Ectodermal cell (in vitro differentiated cells): ENCODE measurements around the gene TSN.
"Not testable (repeated sequence)": the region's sequence is repeated elsewhere in the genome, so short reads cannot be mapped to it uniquely, and the experiment has no call there.

Source experiments
- H3K27ac ChIP-seq: 2 replicates; pipeline ENCODE4 v1.7.0; 2013; ENCODE audit warnings: mild to moderate bottlenecking, low read depth, low read length; ENCODE audit not compliant: insufficient read depth, poor library complexity, severe bottlenecking
- H3K27me3 ChIP-seq: 2 replicates; pipeline ENCODE4 v1.7.0; 2013; ENCODE audit warnings: mild to moderate bottlenecking, low read length; ENCODE audit not compliant: insufficient read depth, control insufficient read depth, poor library complexity, severe bottlenecking
- H3K36me3 ChIP-seq: one replicate; pipeline ENCODE4 v1.7.0; 2013; ENCODE audit warnings: low read length; ENCODE audit not compliant: control insufficient read depth, insufficient read depth
- H3K4me1 ChIP-seq: one replicate; pipeline ENCODE4 v1.7.0; 2013; ENCODE audit warnings: low read length; ENCODE audit not compliant: control insufficient read depth, insufficient read depth
- H3K4me3 ChIP-seq: 2 replicates; pipeline ENCODE4 v1.7.0; 2013; ENCODE audit warnings: low read depth, low read length, control low read depth; ENCODE audit not compliant: insufficient read depth
- H3K9me3 ChIP-seq: 2 replicates; pipeline ENCODE4 v1.7.0; 2013; ENCODE audit warnings: mild to moderate bottlenecking, low read length, moderate library complexity; ENCODE audit not compliant: control insufficient read depth
- WGBS, 2 experiments: methylation state at CpG; one replicate each; pipeline ENCODE4 v1.1.7; 2013; ENCODE audit warnings: missing lambda C conversion rate in 2 of 2; 5-methylcytosine and 5-hydroxymethylcytosine counted together

The TSN gene

DNA sequence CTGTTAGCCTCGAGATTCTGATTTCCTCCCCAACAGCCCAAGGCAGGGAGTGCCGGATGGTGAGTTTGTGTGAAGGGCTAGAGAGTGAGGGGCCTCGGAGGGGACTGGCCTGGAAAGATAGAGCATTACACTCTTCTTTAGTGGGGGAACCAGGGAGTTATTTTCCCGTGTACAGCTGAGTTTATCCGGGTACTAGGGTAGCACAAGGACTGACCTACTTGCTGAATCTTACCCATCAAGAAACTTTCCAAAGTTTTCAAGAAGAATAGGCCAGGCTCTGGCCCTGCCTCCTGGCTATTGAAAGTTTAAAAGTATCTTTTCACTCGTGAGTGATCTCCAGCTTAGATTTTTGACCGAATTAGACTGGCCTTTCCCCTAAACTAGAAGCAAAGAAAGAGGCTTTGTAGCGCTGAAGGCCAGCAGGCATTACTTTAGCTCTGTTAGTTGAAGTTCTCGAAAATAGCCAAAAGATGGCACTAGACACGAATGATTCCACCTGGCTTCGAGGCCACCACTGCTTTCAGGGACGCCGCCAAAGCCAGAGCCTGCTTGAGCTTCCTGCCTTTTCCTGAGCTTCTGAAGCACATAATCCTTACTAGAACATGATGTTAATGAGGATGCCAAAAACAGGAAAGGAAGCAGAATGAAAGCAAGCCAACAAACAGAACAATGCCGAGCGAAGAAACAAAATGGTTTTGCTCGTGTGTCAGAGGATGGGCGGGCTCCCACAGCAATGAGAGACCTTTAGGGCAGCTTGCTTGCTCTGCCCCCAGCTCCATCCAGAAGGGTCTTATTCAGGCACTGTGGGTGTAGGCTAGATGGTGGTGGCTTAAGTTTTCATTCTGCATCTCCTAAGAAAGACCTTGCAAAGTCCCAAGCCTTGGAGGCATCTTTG is 55.8 kb downstream of the TSN start:
- 36 to 40% methylated on average over 17 of the region's 17 CpGs for WGBS, 2 experiments
- H3K4me1 ChIP-seq: no peaks in the 10 kb centered on the region
- no peaks in the 10 kb centered on the region for H3K9me3 ChIP-seq
- H3K36me3 ChIP-seq: no peaks in the 10 kb centered on the region
- no peak overlapping the region for H3K4me3 ChIP-seq
- H3K27me3 ChIP-seq: no peaks in the 10 kb centered on the region
- H3K27ac ChIP-seq: no peak overlapping the region

DNA sequence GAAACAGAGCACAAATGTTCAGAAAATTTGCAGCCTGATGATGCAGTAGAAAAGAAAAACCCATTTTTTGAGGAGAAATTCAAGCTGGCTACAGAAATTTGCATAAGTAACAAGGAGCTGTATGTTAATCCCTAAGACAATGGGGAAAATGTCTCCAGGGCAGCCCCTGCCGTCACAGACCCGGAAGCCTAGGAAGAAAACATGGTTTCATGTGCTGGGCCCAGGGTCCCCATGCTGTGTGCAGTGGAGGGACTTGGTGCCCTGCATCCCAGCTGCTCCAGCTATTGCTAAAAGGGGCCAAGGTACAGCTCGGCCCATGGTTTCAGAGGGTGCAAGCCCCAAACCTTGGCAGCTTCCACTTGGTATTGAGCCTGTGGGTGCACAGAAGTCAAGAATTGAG is 57.6 kb downstream of the TSN start:
- 43 to 49% methylated on average over 3 of the region's 3 CpGs for WGBS, 2 experiments
- not testable (repeated sequence) for H3K27ac ChIP-seq, H3K9me3 ChIP-seq, H3K4me3 ChIP-seq, H3K36me3 ChIP-seq, H3K4me1 ChIP-seq, H3K27me3 ChIP-seq

DNA sequence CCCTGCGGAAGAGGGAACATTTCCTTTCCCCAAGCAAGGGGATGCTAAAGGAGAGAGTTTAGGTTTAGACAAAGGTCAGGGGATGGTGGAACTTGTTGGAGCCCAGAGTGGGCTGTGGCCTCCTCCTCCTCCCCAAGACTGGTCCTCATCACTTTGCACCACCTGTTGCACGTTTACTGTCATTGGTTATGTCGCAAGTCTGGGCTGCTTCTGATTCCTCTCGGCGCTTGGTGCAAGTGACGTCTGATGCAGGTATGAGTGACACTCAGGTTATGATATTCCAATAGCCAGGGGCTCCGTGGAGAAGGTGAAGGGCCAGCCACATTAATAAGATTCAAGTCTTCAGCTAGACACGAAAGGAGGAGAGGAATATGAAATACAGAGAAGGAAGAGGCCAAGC is 59.8 kb downstream of the TSN start:
- 93 to 96% methylated on average over 8 of the region's 8 CpGs for WGBS, 2 experiments
- Histone ChIP-seq H3K27ac (no peak overlapping the region), H3K27me3 (no peaks in the 10 kb centered on the region), H3K9me3 (no peaks in the 10 kb centered on the region), H3K4me3 (no peak overlapping the region), H3K36me3 (no peaks in the 10 kb centered on the region), H3K4me1 (no peaks in the 10 kb centered on the region)

DNA sequence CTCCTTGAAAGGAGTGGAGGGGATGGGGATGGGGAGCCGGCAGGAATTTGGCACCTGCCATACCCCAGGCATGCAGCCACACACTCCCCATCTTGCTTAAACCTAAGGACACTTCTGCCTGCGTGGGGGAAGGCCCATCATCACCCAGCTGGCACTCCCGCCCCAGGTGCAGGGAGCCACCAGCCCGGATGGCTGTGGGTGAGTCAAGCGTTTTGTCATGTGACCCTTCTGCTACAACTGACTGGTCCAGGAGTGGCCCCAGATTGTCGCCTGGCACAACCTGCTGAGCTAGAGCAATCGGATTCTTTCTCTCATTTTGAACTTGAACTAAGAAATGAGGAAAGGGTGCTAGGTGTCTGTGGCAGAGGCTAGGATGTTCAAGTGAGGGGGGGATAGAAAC is 61.3 kb downstream of the TSN start:
- Histone ChIP-seq H3K4me1 (no peaks in the 10 kb centered on the region), H3K27ac (no peak overlapping the region), H3K9me3 (no peaks in the 10 kb centered on the region), H3K4me3 (no peak overlapping the region), H3K27me3 (no peaks in the 10 kb centered on the region), H3K36me3 (no peaks in the 10 kb centered on the region)
- 91 to 93% methylated on average over 6 to 7 of the region's 7 CpGs for WGBS, 2 experiments

DNA sequence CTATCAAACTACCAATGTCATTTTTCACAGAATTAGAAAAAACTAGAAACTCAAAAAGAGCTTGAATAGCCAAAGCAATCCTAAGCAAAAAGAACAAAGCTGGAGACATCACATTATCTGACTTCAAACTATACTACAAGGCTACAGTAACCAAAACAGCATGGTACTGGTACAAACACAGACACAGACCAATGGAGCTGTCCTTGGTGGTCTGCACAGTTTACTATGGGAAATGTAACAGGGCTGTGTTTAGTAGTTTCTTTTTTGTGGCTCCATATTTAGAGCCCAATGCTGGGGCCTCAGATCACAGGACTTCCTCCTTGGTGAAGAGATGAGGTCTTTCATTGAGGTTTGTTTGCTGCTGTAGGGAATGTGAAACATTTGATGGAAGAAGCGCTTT is 61.9 kb downstream of the TSN start:
- not testable (repeated sequence) for H3K4me1 ChIP-seq, H3K9me3 ChIP-seq, H3K36me3 ChIP-seq, H3K27me3 ChIP-seq, H3K4me3 ChIP-seq, H3K27ac ChIP-seq
- WGBS, 2 experiments: 86 to 94% methylated on average over 1 of the region's 1 CpG
